ENCODE data around the gene LHX4. TPM values are rescaled to one million over a fixed set of nuclear protein-coding genes. Genes with fewer than 3 reads are reported as not detected.

The LHX4 gene
- total RNA-seq, 2 donors from 2014 or later = not detected

- Histone ChIP-seq H3K27ac (ENCODE audit: low read depth, low read length) (no peak overlapping the region), H3K9ac (ENCODE audit: extremely low read depth, low read length, poor library complexity, severe bottlenecking) (no peak overlapping the region), H3K4me1 (ENCODE audit: control insufficient read depth, insufficient read depth, low read length) (no peaks in the 10 kb centered on the region), H3K9me3 (ENCODE audit: control insufficient read depth, low read length) (no peaks in the 10 kb centered on the region), H3K27me3 (ENCODE audit: control insufficient read depth, insufficient read depth, low read length, poor library complexity, severe bottlenecking) (peaks cover 5% of the 10 kb centered on the region), H3K36me3 (ENCODE audit: control insufficient read depth, insufficient read depth, low read length) (no peaks in the 10 kb centered on the region), H3K4me3 (ENCODE audit: low read length) (no peak overlapping the region)
- Mint-ChIP-seq H3K4me1 (no peaks in the 10 kb centered on the region), H3K36me3 (ENCODE audit: low read depth) (no peaks in the 10 kb centered on the region), H3K27me3 (ENCODE audit: insufficient read depth) (peaks cover 29% of the 10 kb centered on the region), H3K4me3 (no peak overlapping the region), H3K27ac (no peak overlapping the region), H3K9me3 (no peaks in the 10 kb centered on the region)
- WGBS, 2 experiments (ENCODE audit: insufficient coverage in 1 of 2, insufficient read length in 1 of 2) = 91 to 98% methylated on average over 7 to 12 of the region's 12 CpGs
- no peak for DNase-seq
- TF ChIP-seq, protein P1, sequence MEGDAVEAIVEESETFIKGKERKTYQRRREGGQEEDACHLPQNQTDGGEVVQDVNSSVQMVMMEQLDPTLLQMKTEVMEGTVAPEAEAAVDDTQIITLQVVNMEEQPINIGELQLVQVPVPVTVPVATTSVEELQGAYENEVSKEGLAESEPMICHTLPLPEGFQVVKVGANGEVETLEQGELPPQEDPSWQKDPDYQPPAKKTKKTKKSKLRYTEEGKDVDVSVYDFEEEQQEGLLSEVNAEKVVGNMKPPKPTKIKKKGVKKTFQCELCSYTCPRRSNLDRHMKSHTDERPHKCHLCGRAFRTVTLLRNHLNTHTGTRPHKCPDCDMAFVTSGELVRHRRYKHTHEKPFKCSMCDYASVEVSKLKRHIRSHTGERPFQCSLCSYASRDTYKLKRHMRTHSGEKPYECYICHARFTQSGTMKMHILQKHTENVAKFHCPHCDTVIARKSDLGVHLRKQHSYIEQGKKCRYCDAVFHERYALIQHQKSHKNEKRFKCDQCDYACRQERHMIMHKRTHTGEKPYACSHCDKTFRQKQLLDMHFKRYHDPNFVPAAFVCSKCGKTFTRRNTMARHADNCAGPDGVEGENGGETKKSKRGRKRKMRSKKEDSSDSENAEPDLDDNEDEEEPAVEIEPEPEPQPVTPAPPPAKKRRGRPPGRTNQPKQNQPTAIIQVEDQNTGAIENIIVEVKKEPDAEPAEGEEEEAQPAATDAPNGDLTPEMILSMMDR (conservative IDR thresholded peaks at IDR 0.05) = no peak
These were observed 28.2 kb downstream of the LHX4 start for GRCh38 chr1:180258290-180258689.

DNA sequence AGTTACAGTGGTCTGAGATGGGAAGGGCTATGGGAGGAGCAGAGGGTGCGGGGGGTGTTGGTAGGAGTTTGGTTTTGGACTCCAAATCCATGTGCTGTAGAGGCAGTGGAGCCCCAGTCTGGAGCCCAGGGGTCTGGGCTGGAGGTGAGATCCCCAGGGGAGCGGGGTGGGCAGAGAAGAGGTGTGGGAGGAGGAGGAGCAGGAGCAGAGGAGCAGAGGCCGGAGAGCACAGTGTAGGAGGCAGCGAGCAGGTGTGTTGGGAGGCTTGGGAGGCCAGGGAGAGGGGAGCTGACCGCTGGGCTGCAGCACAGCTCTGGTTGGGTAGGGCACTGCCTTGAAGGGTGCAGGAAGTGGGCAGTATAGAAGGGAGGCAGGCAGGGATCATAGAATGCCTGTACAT, 28.9 kb downstream of the LHX4 start:
- no peaks in the 10 kb centered on the region for H3K36me3 Mint-ChIP-seq (ENCODE audit: low read depth)
- no peaks in the 10 kb centered on the region for H3K4me1 Mint-ChIP-seq
- WGBS, 2 experiments (ENCODE audit: insufficient coverage in 1 of 2, insufficient read length in 1 of 2) = 90 to 95% methylated on average over 3 to 5 of the region's 5 CpGs
- H3K9me3 Mint-ChIP-seq = no peaks in the 10 kb centered on the region
- DNase-seq = no peak
- Histone ChIP-seq H3K27ac (ENCODE audit: low read depth, low read length) (no peak overlapping the region), H3K36me3 (ENCODE audit: control insufficient read depth, insufficient read depth, low read length) (no peaks in the 10 kb centered on the region), H3K4me3 (ENCODE audit: low read length) (no peak overlapping the region), H3K9ac (ENCODE audit: extremely low read depth, low read length, poor library complexity, severe bottlenecking) (no peak overlapping the region), H3K4me1 (ENCODE audit: control insufficient read depth, insufficient read depth, low read length) (no peaks in the 10 kb centered on the region), H3K27me3 (ENCODE audit: control insufficient read depth, insufficient read depth, low read length, poor library complexity, severe bottlenecking) (peaks cover 5% of the 10 kb centered on the region), H3K9me3 (ENCODE audit: control insufficient read depth, low read length) (no peaks in the 10 kb centered on the region)
- H3K27ac Mint-ChIP-seq = no peak overlapping the region
- peaks cover 30% of the 10 kb centered on the region for H3K27me3 Mint-ChIP-seq (ENCODE audit: insufficient read depth)
- TF ChIP-seq, protein P1 (conservative IDR thresholded peaks at IDR 0.05) = no peak
- H3K4me3 Mint-ChIP-seq = no peak overlapping the region

- Histone ChIP-seq H3K36me3 (ENCODE audit: control insufficient read depth, insufficient read depth, low read length) (no peaks in the 10 kb centered on the region), H3K27ac (ENCODE audit: low read depth, low read length) (no peak overlapping the region), H3K4me3 (ENCODE audit: low read length) (no peak overlapping the region), H3K9me3 (ENCODE audit: control insufficient read depth, low read length) (no peaks in the 10 kb centered on the region), H3K27me3 (ENCODE audit: control insufficient read depth, insufficient read depth, low read length, poor library complexity, severe bottlenecking) (peaks cover 5% of the 10 kb centered on the region), H3K9ac (ENCODE audit: extremely low read depth, low read length, poor library complexity, severe bottlenecking) (no peak overlapping the region), H3K4me1 (ENCODE audit: control insufficient read depth, insufficient read depth, low read length) (no peaks in the 10 kb centered on the region)
- Mint-ChIP-seq H3K27me3 (ENCODE audit: insufficient read depth) (peaks cover 30% of the 10 kb centered on the region), H3K36me3 (ENCODE audit: low read depth) (no peaks in the 10 kb centered on the region), H3K4me3 (no peak overlapping the region), H3K9me3 (no peaks in the 10 kb centered on the region), H3K27ac (no peak overlapping the region), H3K4me1 (no peaks in the 10 kb centered on the region)
- TF ChIP-seq, protein P1 (conservative IDR thresholded peaks at IDR 0.05) = no peak
- no peak for DNase-seq
- 88 to 92% methylated on average over 8 to 22 of the region's 22 CpGs for WGBS, 2 experiments (ENCODE audit: insufficient coverage in 1 of 2, insufficient read length in 1 of 2)
These were observed 29.6 kb downstream of the LHX4 start for GRCh38 chr1:180259431-180260338.
